GM19099 (cell line): ENCODE results near the gene OGDH.

Source experiments
- POLR2A ChIP-seq: IDR thresholded peaks from 3 replicates; pipeline ENCODE4 v1.6.1; 2011; ENCODE audit warnings: low read depth; ENCODE audit not compliant: insufficient read length; ENCODE audit errors: extremely low read depth

Gene OGDH

GRCh38 chr7:44606341-44607140 is at the start of gene OGDH:
Gene OGDH, plus strand, starts transcription at chr7:44606627. Its CDS starts 17,717 bp downstream, at chr7:44624344.
- peak; percentile 96 for TF ChIP-seq POLR2A

GRCh38 chr7:44557485-44557884 is 48.9 kb upstream of the OGDH start:
- no peak for TF ChIP-seq POLR2A

- no peak for TF ChIP-seq POLR2A
These were observed 46.9 kb upstream of the OGDH start for GRCh38 chr7:44559485-44559884.

GRCh38 chr7:44561481-44561880 is 44.9 kb upstream of the OGDH start:
- TF ChIP-seq POLR2A, result no peak

GRCh38 chr7:44561962-44562621 is 44.3 kb upstream of the OGDH start:
- no peak for TF ChIP-seq POLR2A

- TF ChIP-seq POLR2A, result no peak
These were observed 43.2 kb upstream of the OGDH start for GRCh38 chr7:44563171-44563679.

GRCh38 chr7:44564606-44565005 is 41.8 kb upstream of the OGDH start:
- TF ChIP-seq POLR2A, result no peak

- TF ChIP-seq POLR2A, result no peak
These were observed 41.2 kb upstream of the OGDH start for GRCh38 chr7:44565097-44565794.

- TF ChIP-seq POLR2A, result no peak
These were observed 40.5 kb upstream of the OGDH start for GRCh38 chr7:44565795-44566559.

- TF ChIP-seq POLR2A, result no peak
These were observed 39.7 kb upstream of the OGDH start for GRCh38 chr7:44566680-44567079.

- TF ChIP-seq POLR2A, result no peak
These were observed 38.5 kb upstream of the OGDH start for GRCh38 chr7:44567884-44568283.

- TF ChIP-seq POLR2A, result no peak
These were observed 37.5 kb upstream of the OGDH start for GRCh38 chr7:44568771-44569560.

- no peak for TF ChIP-seq POLR2A
These were observed 36.5 kb upstream of the OGDH start for GRCh38 chr7:44569959-44570358.

- TF ChIP-seq POLR2A, result no peak
These were observed 33.7 kb upstream of the OGDH start for GRCh38 chr7:44572771-44573170.
